KOPT-K1 (cell line): Measurements from ENCODE around the gene LILRB3.
"Not testable (repeated sequence)": the region's sequence is repeated elsewhere in the genome, so short reads cannot be mapped to it uniquely, and the experiment has no call there.

Source experiments
- H3K27ac ChIP-seq: fragments of 200-600 bp; sonication (generic); 2 replicates; pipeline ENCODE4 v1.5.1; 2016; ENCODE audit warnings: antibody characterized with exemption, mild to moderate bottlenecking, low read depth, low read length; ENCODE audit not compliant: poor library complexity, severe bottlenecking
- H3K36me3 ChIP-seq: fragments of 200-600 bp; sonication (generic); 2 replicates; pipeline ENCODE4 v1.5.1; 2017; ENCODE audit warnings: antibody characterized with exemption, mild to moderate bottlenecking, low read length, moderate library complexity; ENCODE audit not compliant: insufficient read depth
- H3K9me3 ChIP-seq: fragments of 200-600 bp; sonication (generic); 2 replicates; pipeline ENCODE4 v1.5.1; 2017; ENCODE audit warnings: antibody characterized with exemption, low read length, mild to moderate bottlenecking; ENCODE audit not compliant: insufficient read depth, poor library complexity, severe bottlenecking

LILRB3 gene

GRCh38 chr19:54252243-54252642, 29.4 kb upstream of the LILRB3 start:
- Histone ChIP-seq H3K36me3 (no peaks in the 10 kb centered on the region), H3K9me3 (no peaks in the 10 kb centered on the region), H3K27ac (no peak overlapping the region)

- Histone ChIP-seq H3K9me3 (no peaks in the 10 kb centered on the region), H3K36me3 (no peaks in the 10 kb centered on the region), H3K27ac (no peak overlapping the region)
These were observed 25.3 kb upstream of the LILRB3 start for GRCh38 chr19:54248016-54248601.

GRCh38 chr19:54247106-54247930, 24.5 kb upstream of the LILRB3 start:
- no peak overlapping the region for H3K27ac ChIP-seq
- no peaks in the 10 kb centered on the region for H3K9me3 ChIP-seq
- H3K36me3 ChIP-seq = no peaks in the 10 kb centered on the region

GRCh38 chr19:54245936-54246335, 23.1 kb upstream of the LILRB3 start:
- H3K27ac ChIP-seq = no peak overlapping the region
- H3K9me3 ChIP-seq = no peaks in the 10 kb centered on the region
- no peaks in the 10 kb centered on the region for H3K36me3 ChIP-seq

- H3K36me3 ChIP-seq, H3K27ac ChIP-seq, H3K9me3 ChIP-seq: not testable (repeated sequence)
These were observed 21.0 kb upstream of the LILRB3 start for GRCh38 chr19:54243809-54244208.

- not testable (repeated sequence) for H3K9me3 ChIP-seq, H3K36me3 ChIP-seq, H3K27ac ChIP-seq
These were observed 19.8 kb upstream of the LILRB3 start, which contains the start of gene LILRA6 for GRCh38 chr19:54242646-54243045. TSS of gene LILRA6 (minus strand) at chr19:54242790.

GRCh38 chr19:54242234-54242633, 19.4 kb upstream of the LILRB3 start:
- H3K36me3 ChIP-seq, H3K9me3 ChIP-seq, H3K27ac ChIP-seq: not testable (repeated sequence)

GRCh38 chr19:54240372-54241336, 17.8 kb upstream of the LILRB3 start:
- H3K36me3 ChIP-seq, H3K9me3 ChIP-seq, H3K27ac ChIP-seq: not testable (repeated sequence)

GRCh38 chr19:54239491-54240371, 16.9 kb upstream of the LILRB3 start:
- not testable (repeated sequence) for H3K27ac ChIP-seq, H3K9me3 ChIP-seq, H3K36me3 ChIP-seq

- Histone ChIP-seq H3K9me3 (peaks cover 5% of the 10 kb centered on the region), H3K27ac (no peak overlapping the region), H3K36me3 (no peaks in the 10 kb centered on the region)
These were observed 11.1 kb upstream of the LILRB3 start for GRCh38 chr19:54233941-54234340.

- H3K9me3 ChIP-seq = peaks cover 12% of the 10 kb centered on the region
- no peaks in the 10 kb centered on the region for H3K36me3 ChIP-seq
- no peak overlapping the region for H3K27ac ChIP-seq
These were observed 8.5 kb upstream of the LILRB3 start for GRCh38 chr19:54231077-54231931.

- Histone ChIP-seq H3K27ac (no peak overlapping the region), H3K36me3 (no peaks in the 10 kb centered on the region)
These were observed 7.2 kb upstream of the LILRB3 start for GRCh38 chr19:54230031-54230430.

GRCh38 chr19:54229146-54229545, 6.3 kb upstream of the LILRB3 start:
- Histone ChIP-seq H3K27ac (no peak overlapping the region), H3K36me3 (no peaks in the 10 kb centered on the region)

More at GRCh38 chr19:54230031-54230430, 7.2 kb upstream of the LILRB3 start:
- peaks cover 6% of the 10 kb centered on the region for H3K9me3 ChIP-seq

GRCh38 chr19:54224619-54225018, 1.8 kb upstream of the LILRB3 start:
- not testable (repeated sequence) for H3K27ac ChIP-seq, H3K9me3 ChIP-seq, H3K36me3 ChIP-seq

More at GRCh38 chr19:54229146-54229545, 6.3 kb upstream of the LILRB3 start:
- H3K9me3 ChIP-seq = peaks cover 6% of the 10 kb centered on the region
